ENCODE data around the gene KCTD5.

KCTD5 gene

DNA sequence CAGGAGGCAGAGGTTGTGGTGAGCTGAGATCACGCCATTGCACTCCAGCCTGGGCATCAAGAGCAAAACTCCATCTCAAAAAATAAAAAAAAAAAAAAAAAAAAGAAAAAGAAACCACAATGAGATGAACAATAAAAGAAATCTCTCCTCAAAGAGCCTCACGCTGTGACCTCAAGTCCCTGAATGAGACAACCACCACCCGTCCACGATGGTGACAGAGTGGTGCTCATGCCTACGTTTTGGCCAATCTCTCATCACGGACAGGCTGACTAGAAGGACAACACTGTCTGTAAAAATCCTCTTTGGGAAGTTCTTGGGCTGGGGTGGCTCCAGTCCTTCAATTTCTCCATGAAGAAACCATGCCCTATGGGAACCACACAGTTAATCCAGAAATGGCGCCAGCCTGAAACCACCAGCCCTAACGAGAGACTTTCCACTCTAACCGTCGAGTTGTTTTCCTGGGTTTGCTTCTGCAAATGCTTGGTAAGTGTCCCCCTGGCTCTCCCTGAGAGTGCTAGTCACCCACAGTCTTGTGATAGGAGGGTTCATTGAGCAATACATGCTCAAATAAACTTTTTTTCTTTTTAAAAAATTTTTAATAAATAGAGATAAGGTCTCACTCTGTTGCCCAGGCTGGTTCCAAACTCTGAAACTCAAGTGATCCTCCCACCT is 52.7 kb downstream of the KCTD5 start:
- Histone ChIP-seq H2AFZ (ENCODE audit: low read length, unreplicated experiment) (no peak overlapping the region), H3K27me3 (ENCODE audit: insufficient read depth, low read length) (no peaks in the 10 kb centered on the region; the same call in 1 of the 2 replicates), H3K79me2 (ENCODE audit: control insufficient read depth, insufficient read depth, low read length, unreplicated experiment) (no peaks in the 10 kb centered on the region), H3K4me3 (ENCODE audit: low read depth, low read length) (no peak overlapping the region), H3K4me1 (ENCODE audit: control insufficient read depth, insufficient read depth, low read length, unreplicated experiment) (no peaks in the 10 kb centered on the region), H3K36me3 (ENCODE audit: insufficient read depth, low read length) (no peaks in the 10 kb centered on the region), H3K27ac (ENCODE audit: low read depth, low read length) (no peak overlapping the region)

DNA sequence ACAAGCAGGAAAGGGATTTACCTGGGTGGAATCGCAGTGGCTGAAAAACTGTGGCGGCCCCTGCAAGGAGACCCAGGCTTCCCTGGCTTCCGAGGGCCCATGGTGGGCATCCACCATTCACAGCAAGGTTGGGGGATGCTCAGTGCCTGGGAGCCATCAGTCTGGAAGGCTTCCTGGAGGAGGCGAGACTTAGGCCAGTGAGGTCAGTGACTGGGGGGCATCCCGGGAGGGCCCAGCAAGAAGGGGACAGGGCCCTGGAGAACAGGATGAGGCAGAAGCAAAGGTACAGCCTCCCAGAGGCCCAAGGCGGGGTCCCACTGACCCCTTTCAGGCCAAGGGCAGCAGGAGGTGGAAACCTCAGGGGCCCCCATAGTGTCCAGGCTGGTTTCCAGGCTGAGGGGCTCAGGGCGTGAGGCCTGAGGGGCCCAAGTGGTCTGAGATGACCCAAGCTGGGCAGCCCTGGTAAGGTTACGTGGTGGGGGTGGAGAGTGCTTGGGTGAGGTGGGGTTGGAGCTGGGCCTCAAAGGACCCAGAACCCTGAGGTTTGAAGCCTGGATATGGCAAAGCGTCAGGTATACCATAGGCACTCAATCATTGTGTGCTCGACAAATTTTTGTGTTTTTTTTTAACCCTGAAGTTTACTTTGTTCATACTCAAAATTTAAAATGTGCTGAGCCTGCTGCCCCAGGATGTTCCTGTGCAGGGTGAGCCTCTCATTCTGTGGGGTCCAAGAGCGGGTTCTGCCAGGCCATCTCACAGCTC is 54.3 kb downstream of the KCTD5 start:
- no peaks in the 10 kb centered on the region for H3K36me3 ChIP-seq (ENCODE audit: insufficient read depth, low read length)
- no peaks in the 10 kb centered on the region; the same call in 1 of the 2 replicates for H3K27me3 ChIP-seq (ENCODE audit: insufficient read depth, low read length)
- no peak overlapping the region for H3K27ac ChIP-seq (ENCODE audit: low read depth, low read length)
- no peaks in the 10 kb centered on the region for H3K79me2 ChIP-seq (ENCODE audit: control insufficient read depth, insufficient read depth, low read length, unreplicated experiment)
- no peaks in the 10 kb centered on the region for H3K4me1 ChIP-seq (ENCODE audit: control insufficient read depth, insufficient read depth, low read length, unreplicated experiment)
- H3K4me3 ChIP-seq (ENCODE audit: low read depth, low read length) = no peak overlapping the region
- H2AFZ ChIP-seq (ENCODE audit: low read length, unreplicated experiment) = no peak overlapping the region

DNA sequence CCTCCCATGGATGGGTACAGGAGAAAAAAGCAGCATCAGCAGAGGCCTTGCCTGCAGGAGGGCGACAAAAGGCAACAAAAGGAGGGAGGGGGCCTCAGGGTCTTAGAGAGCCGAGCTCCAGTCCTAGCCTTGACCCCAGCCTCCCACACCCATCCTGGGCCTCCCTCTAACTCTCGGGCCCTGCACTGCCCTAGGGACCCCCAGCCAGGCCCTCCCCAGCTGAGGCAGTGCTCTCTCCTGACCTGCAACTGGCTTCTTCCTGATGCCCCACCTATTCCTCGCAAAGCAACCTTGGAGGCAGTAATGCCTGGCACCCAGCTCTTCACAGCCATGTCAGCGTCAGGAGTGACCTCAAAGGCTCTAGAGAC is 54.9 kb downstream of the KCTD5 start:
- Histone ChIP-seq H3K4me3 (ENCODE audit: low read depth, low read length) (no peak overlapping the region), H3K79me2 (ENCODE audit: control insufficient read depth, insufficient read depth, low read length, unreplicated experiment) (no peaks in the 10 kb centered on the region), H3K27me3 (ENCODE audit: insufficient read depth, low read length) (no peaks in the 10 kb centered on the region), H2AFZ (ENCODE audit: low read length, unreplicated experiment) (no peak overlapping the region), H3K4me1 (ENCODE audit: control insufficient read depth, insufficient read depth, low read length, unreplicated experiment) (no peaks in the 10 kb centered on the region), H3K27ac (ENCODE audit: low read depth, low read length) (no peak overlapping the region), H3K36me3 (ENCODE audit: insufficient read depth, low read length) (no peaks in the 10 kb centered on the region)

DNA sequence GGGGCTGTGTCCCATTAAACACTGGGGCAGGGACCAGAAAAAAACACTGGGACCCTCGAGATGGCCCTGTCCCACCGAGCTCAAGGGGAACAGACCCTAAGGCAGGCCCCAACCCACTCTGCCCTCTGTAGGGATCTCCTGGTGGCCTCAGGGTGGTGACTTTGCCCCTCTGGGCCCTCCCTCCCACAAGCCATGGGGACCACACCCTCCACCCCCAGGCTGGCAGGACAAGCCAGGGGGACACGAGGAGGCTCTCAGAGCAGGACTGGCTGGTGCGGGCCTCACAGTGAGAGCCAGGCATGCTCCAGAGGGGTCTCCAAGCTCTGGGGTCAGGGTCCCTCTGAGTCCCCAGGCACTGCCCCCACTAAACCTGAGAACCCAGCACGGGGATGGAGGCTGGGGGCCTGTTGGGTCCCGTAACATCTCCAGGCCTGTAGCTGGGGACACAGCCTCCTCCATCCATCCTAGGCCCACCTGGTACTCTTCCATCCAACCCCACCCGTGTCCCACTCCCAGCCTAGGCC is 55.6 kb downstream of the KCTD5 start:
- no peaks in the 10 kb centered on the region for H3K4me1 ChIP-seq (ENCODE audit: control insufficient read depth, insufficient read depth, low read length, unreplicated experiment)
- H3K27me3 ChIP-seq (ENCODE audit: insufficient read depth, low read length) = no peaks in the 10 kb centered on the region
- no peak overlapping the region for H3K27ac ChIP-seq (ENCODE audit: low read depth, low read length)
- no peak overlapping the region for H3K4me3 ChIP-seq (ENCODE audit: low read depth, low read length)
- no peak overlapping the region for H2AFZ ChIP-seq (ENCODE audit: low read length, unreplicated experiment)
- no peaks in the 10 kb centered on the region for H3K36me3 ChIP-seq (ENCODE audit: insufficient read depth, low read length)
- no peaks in the 10 kb centered on the region for H3K79me2 ChIP-seq (ENCODE audit: control insufficient read depth, insufficient read depth, low read length, unreplicated experiment)

DNA sequence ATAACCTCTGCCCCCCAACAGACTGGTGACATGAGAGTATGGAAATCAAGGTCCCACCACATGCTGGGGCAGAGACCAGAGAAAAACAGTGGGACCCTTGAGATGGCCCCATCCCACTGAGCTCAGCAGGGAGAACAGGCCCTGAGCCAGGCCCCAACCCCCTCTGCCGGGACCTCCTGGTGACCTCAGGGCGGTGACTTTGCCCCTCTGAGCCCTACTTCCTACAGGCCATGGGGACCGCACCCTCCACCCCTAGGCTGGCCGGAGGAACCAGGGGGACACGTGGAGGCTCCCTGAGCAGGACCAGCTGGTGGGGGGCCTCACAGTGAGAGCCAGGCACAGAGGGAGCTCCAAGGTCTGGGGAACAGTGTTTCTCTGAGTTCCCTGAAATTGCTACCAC is 56.3 kb downstream of the KCTD5 start:
- Histone ChIP-seq H3K27ac (ENCODE audit: low read depth, low read length) (no peak overlapping the region), H2AFZ (ENCODE audit: low read length, unreplicated experiment) (no peak overlapping the region), H3K4me3 (ENCODE audit: low read depth, low read length) (no peak overlapping the region), H3K4me1 (ENCODE audit: control insufficient read depth, insufficient read depth, low read length, unreplicated experiment) (no peaks in the 10 kb centered on the region), H3K27me3 (ENCODE audit: insufficient read depth, low read length) (no peaks in the 10 kb centered on the region), H3K36me3 (ENCODE audit: insufficient read depth, low read length) (no peaks in the 10 kb centered on the region), H3K79me2 (ENCODE audit: control insufficient read depth, insufficient read depth, low read length, unreplicated experiment) (no peaks in the 10 kb centered on the region)

DNA sequence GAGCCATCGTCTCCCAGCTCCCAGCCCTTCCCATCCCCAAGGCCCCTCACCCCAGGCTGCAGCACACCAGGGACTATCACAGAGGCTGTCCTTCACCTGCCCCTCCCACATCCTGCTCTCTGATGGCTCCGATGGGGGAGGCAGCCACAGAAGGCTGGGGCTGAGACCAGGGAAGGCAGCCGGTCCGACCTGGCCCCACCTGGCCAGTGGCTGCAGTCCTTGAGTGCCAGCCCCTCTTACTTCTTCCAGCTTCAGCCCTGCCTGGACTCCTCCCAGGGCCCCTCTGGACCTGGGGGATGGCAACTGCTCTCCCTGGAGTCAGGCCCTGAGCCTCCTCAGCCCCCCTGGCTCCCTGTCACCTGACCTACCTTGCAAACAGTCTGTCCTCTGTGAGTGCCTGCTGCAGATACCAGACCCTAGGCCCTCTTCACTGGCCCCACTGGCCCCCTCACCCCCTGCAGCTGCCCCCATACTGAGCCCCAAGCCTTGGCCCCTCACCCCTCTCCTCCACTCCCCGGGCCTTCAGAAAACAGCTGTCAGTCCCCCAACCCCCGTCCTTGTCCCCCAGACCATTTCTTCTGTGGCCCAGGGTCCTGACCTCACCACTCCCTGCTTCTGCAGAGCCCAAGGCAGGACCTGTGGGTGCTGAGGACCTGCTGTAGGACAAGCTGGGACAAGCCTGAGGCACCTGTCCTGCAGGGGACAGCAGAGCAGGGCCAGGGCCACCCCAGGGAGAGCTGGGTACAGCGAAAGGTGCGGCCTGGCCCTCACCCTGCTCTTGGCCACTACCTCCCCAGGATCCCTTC is 57.5 kb downstream of the KCTD5 start:
- Histone ChIP-seq H3K27me3 (ENCODE audit: insufficient read depth, low read length) (no peaks in the 10 kb centered on the region), H3K27ac (ENCODE audit: low read depth, low read length) (no peak overlapping the region), H3K4me3 (ENCODE audit: low read depth, low read length) (no peak overlapping the region), H3K79me2 (ENCODE audit: control insufficient read depth, insufficient read depth, low read length, unreplicated experiment) (no peaks in the 10 kb centered on the region), H3K4me1 (ENCODE audit: control insufficient read depth, insufficient read depth, low read length, unreplicated experiment) (no peaks in the 10 kb centered on the region), H3K36me3 (ENCODE audit: insufficient read depth, low read length) (no peaks in the 10 kb centered on the region), H2AFZ (ENCODE audit: low read length, unreplicated experiment) (no peak overlapping the region)

DNA sequence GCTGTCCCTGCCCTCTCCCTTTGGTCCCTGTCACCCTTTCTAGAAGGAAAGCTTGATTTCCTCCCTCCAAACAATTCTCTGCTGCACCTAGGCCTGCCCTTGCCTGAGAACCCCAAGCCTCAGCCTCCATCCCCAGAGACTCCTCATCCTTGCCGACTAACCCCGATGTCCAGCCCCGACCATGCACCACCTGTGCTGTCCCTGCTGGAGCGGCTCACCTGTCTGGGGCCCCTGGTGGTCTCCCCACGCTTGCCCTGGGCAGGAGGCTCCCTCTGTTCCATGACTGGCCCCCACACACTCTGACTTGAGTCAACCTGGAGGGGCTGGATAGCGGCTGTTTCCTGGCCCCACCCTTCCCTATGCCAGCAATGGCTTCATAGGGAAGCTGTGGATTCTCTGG is 58.2 kb downstream of the KCTD5 start:
- Histone ChIP-seq H3K79me2 (ENCODE audit: control insufficient read depth, insufficient read depth, low read length, unreplicated experiment) (no peaks in the 10 kb centered on the region), H3K36me3 (ENCODE audit: insufficient read depth, low read length) (no peaks in the 10 kb centered on the region), H3K27ac (ENCODE audit: low read depth, low read length) (no peak overlapping the region), H3K4me1 (ENCODE audit: control insufficient read depth, insufficient read depth, low read length, unreplicated experiment) (no peaks in the 10 kb centered on the region), H3K4me3 (ENCODE audit: low read depth, low read length) (no peak overlapping the region), H2AFZ (ENCODE audit: low read length, unreplicated experiment) (no peak overlapping the region), H3K27me3 (ENCODE audit: insufficient read depth, low read length) (no peaks in the 10 kb centered on the region)

DNA sequence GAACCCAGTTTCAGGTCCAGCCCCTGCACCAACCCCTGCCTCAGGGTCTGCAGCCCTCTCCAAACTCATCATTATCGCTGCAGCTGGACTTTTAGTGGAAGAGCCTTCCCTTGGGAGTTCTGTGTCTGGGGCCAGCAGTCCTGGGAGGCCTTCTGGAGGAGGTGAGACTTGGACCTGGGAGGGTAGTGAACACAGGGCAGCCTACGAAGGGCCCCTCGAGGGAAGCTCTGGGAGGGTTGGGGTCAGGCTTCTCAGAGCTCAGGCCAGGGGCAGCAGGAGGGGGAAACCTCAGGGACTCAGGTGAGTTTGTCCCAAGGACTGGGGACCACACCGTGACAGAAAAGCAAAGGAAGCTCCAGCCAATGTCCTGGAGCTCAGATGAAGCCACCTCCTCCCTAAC is 58.8 kb downstream of the KCTD5 start:
- Histone ChIP-seq H3K4me3 (ENCODE audit: low read depth, low read length) (no peak overlapping the region), H3K36me3 (ENCODE audit: insufficient read depth, low read length) (no peaks in the 10 kb centered on the region), H3K27me3 (ENCODE audit: insufficient read depth, low read length) (no peaks in the 10 kb centered on the region), H3K27ac (ENCODE audit: low read depth, low read length) (no peak overlapping the region), H2AFZ (ENCODE audit: low read length, unreplicated experiment) (no peak overlapping the region), H3K79me2 (ENCODE audit: control insufficient read depth, insufficient read depth, low read length, unreplicated experiment) (no peaks in the 10 kb centered on the region), H3K4me1 (ENCODE audit: control insufficient read depth, insufficient read depth, low read length, unreplicated experiment) (no peaks in the 10 kb centered on the region)

DNA sequence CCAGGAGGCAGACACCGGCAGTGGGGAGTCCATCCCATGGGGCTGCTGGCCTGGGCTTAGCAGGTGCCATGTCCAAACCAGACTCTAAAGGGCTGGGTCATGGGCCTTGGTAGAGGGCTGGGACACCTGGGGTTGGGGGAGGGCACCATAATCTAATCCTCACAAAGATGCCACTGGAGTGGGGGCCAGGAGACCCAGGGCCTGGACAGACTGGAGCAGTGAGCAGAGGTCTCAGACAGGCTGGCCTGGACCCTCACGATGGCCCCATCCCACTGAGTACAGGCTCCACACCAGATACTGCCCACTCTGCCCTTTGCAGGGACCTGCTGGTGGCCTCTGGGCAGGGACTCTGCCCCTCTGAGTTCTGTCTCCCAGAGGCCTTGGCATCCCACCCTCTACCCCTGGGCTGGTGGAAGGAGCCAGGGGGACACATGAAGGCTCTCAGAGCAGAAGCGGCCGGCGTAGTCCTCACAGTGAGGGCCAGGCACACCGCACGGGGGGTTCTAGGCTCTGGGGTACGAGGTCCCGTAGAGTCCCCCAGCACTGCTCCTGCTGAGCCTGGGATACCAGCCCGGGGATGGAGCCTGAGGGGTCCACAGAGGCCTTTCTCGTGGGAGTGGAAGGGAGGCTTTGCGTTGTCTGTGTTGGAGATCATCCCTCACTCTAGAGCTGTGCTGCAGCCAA is 60.1 kb downstream of the KCTD5 start:
- no peaks in the 10 kb centered on the region for H3K27me3 ChIP-seq (ENCODE audit: insufficient read depth, low read length)
- H3K36me3 ChIP-seq (ENCODE audit: insufficient read depth, low read length) = no peaks in the 10 kb centered on the region
- H3K79me2 ChIP-seq (ENCODE audit: control insufficient read depth, insufficient read depth, low read length, unreplicated experiment) = no peaks in the 10 kb centered on the region
- no peak overlapping the region for H3K4me3 ChIP-seq (ENCODE audit: low read depth, low read length)
- H2AFZ ChIP-seq (ENCODE audit: low read length, unreplicated experiment) = no peak overlapping the region
- no peak overlapping the region for H3K27ac ChIP-seq (ENCODE audit: low read depth, low read length)
- H3K4me1 ChIP-seq (ENCODE audit: control insufficient read depth, insufficient read depth, low read length, unreplicated experiment) = no peaks in the 10 kb centered on the region

DNA sequence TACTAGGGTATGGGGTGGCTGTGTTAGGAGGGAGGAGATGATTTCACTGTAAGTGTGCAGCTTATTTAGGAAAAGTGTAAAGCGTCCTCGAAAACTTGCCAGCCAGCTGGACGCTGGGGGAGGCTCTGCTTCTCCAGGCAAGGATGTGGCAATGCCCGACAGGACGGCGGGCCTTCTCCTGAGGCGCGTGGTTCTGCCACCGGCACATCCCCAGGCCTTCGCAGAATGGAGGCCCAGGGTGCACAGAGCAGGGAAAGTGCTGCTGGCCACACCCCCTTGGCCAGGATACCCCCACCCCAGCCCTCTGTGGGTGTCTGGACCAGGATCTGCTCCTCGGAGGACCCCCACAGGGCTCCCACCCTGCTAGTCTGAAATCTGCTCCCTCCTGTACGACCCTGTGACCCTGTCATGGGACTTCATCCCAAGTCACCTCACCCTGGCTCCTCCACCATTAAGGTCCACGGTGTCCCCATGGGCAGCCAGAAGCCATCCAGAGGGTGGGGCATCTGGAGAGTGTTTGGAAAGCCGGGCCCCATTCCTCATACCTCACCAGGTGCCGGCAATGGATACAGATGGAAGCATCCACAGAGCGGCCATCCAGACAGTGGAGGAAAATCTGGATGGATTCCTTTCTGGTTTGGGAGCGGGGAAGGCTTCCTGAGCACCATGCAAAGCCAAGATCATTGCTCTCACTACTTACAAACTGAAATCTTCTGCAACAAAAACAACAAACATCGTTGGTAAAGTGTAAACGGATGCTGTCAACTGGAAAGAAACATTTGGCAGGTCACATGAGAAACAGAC is 60.9 kb downstream of the KCTD5 start:
- H3K4me3 ChIP-seq (ENCODE audit: low read depth, low read length) = no peak overlapping the region
- no peak overlapping the region for H2AFZ ChIP-seq (ENCODE audit: low read length, unreplicated experiment)
- H3K27me3 ChIP-seq (ENCODE audit: insufficient read depth, low read length) = no peaks in the 10 kb centered on the region
- H3K79me2 ChIP-seq (ENCODE audit: control insufficient read depth, insufficient read depth, low read length, unreplicated experiment) = no peaks in the 10 kb centered on the region
- no peaks in the 10 kb centered on the region for H3K36me3 ChIP-seq (ENCODE audit: insufficient read depth, low read length)
- H3K4me1 ChIP-seq (ENCODE audit: control insufficient read depth, insufficient read depth, low read length, unreplicated experiment) = no peaks in the 10 kb centered on the region
- no peak overlapping the region for H3K27ac ChIP-seq (ENCODE audit: low read depth, low read length)
